Activated CD8-positive, alpha-beta memory T cell treated with anti-CD3 and anti-CD28 coated beads for 24 hours (primary cell): ENCODE data around the gene CDYL2.

Experiments
- DNase-seq: peaks from one replicate; pipeline ENCODE4 v3.0.0-alpha.2; 2020

CDYL2 gene

GRCh38 chr16:80616362-80616761 lies 188.0 kb downstream of the CDYL2 start:
- no peak for DNase-seq

GRCh38 chr16:80615735-80616134 lies 188.7 kb downstream of the CDYL2 start:
- DNase-seq = no peak

GRCh38 chr16:80614908-80615671 lies 189.3 kb downstream of the CDYL2 start:
- DNase-seq = no peak

DNA sequence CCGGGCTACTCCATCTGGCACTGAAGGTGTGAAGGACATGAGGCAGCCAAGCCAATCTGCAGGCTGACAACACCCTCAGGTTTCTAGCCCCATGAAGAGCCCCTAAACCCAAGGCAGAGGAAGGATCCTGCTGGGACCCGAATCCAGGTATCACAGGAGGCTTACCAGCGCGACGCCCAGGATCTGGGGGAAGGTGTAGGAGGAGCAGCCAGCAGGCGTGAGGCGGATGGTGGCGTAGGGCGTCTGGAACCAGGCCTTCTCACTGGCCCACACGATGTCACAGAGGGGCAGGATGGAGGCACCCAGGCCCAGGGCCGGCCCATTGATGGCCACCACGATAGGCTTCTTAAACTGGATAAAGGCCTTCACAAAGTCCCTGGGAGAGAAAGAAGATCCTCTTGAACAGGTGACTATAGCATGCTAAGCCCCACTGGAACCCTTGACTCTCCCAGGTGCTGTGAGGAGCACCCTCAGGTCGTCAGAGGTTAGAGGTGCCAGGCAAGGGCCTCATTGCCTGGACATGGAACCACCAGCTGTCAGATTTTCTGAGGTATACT lies 191.9 kb downstream of the CDYL2 start:
- DNase-seq = no peak

DNA sequence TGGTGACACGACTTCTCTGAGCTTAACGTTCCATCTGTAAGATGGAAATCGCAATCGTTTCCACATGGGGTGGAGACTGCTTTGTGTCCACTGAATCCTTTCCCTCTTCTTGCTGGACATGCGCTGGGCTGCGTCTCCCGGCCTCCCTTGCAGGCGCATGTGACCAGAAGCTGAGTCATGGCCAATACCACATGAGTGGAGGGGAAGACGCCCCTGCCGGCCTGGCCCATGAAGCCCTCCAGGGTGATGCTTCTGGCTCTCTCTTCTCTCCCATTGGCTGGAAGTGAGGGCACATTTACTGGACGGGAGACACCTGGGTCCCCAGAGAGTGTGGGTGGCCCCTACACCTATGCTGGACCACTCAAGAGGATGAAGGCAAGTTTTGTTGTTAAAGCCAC lies 192.5 kb downstream of the CDYL2 start:
- DNase-seq = no peak

DNA sequence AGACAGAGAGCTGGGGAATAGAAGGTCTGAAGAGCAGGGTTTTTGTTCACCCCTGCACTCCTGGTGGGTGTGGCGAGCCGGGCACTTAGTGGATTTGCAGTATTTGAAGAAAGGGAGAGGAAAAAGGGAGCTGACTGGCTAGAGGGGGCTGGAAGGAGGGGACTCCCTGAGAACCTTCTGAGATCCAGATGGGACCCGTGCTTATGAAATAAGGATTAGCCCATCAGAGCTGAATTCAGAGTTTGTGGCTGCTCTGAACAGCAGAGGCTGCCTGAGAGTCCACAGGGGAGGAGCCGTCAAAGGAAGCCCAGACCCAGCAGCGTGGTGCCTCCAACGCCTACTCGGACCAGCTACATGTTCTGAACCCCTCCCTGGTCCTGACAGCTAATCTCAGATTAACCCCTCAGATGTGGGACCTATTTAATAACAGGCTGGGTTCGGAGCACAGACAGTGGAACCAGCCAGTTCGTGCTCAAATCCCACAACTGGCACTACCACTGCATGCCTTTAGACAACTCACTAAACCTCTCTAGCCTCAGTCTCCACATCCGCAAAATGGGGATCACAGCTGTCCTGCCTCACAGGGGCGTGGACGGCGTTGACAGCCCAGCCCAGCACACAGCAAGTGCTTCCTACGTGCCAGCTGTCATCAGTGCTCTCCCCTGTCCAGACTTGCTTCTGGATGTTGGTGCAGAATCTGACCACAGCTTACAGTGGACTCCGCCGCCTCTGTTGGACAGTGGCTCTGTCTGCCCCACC lies 193.0 kb downstream of the CDYL2 start:
- no peak for DNase-seq

DNA sequence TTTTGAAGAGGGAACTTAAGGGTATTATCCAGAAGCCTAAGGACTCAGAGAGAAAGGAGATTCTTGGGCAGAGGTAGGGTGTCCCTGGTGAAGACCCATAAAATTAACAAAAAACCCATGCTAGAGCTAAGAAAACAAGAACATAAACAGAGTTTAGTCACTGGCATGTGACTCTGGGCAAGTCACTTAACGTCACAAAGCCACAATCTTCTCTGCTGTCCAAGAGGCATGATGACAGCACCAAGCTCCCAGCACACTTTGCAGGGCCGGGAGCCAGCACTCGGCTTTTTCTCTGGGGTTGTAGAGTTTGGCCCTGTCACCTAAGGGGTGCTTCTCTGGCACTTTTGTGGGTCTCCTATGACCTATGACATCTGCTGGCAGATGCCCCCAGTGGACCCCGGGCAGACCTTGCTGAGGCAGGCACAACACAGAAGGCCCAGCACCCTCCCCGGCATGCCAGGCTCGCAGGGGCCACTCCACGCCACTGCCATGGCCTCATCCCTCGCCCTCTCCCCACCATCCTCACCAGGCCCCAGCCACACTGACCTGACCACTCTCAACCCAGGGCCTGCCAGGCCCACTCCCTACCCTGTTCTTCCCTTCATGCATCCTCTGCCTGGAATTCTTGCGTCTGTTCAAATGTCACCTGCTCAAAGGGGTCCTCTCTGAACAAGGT lies 193.8 kb downstream of the CDYL2 start:
- no peak for DNase-seq

GRCh38 chr16:80608946-80609345 lies 195.5 kb downstream of the CDYL2 start:
- no peak for DNase-seq

GRCh38 chr16:80607204-80607603 lies 197.2 kb downstream of the CDYL2 start:
- DNase-seq = no peak

DNA sequence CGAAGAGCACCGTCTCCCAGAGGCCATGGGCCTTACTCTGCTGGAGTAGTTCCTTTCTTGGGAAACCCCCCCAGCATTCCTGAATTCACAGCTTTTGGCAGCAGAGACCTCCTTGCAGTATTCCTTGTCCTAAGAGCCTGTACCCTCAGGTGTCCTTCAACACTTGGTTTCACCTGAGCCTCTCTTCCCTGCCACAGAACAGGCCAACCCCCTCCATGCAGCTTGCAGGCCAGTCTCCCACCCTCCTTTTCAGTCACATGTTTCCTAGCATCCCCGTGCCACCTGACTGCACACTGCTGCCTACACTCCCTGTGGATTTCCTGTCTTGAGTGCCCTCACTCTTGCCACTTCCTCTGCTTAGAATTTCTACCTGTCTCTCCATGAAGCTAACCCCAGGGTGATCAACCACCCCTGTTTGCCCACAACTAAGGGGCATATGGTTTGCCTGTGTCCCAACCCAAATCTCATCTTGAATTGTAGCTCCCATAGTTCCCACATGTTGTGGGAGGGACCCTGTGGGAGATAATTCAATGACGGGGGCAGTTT lies 198.1 kb downstream of the CDYL2 start:
- DNase-seq = no peak

DNA sequence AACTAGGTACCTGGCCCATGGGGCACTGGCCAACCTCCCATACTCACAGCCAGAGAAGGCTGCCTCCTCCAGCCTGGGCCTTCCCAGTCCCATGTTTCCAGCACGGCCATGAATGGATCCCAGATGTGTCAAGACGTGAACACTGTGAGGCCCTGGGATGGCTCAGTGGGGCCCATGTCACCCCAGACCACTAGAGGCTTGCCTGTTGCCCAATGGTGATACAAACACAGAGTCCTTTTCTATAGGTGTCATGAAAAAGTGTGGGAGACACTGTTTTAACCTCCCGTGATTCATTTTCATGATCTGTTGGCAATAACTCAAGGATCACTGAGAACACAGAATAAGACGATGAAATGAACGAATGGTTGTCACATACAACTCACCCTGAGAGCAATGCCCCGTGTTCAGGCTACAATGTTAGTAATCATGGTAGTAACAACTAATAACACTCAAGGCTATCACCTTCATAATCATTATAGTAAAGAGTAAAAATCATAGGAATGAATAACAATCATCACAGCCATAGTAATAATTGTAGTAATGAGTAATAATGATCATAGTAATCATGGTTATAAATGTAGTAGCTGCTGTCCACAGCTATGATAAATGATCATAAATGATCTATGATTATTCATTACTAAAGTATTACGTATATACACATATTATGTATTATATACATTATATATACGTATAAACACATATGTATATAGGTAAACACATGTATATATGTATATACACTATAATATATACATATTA lies 199.6 kb downstream of the CDYL2 start:
- no peak for DNase-seq

DNA sequence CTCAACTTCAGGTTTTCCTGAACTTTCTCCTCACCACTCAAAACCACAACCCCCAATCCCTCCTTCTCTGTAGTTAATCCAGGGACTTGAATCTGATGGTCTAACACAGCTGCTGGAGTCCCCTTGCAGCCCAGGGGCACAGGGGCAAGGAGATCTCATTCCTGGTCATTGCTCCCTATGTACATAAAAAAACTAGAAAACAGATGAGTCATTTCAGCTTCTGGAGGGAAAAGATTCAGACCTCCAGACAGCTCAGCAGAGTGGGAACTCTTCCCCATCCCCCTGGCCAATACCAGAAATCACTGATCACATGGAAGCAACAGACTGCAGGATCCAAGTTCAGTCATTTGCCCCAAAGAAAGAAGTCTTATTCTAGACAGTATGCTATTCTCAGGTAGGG lies 201.5 kb downstream of the CDYL2 start:
- DNase-seq = no peak

DNA sequence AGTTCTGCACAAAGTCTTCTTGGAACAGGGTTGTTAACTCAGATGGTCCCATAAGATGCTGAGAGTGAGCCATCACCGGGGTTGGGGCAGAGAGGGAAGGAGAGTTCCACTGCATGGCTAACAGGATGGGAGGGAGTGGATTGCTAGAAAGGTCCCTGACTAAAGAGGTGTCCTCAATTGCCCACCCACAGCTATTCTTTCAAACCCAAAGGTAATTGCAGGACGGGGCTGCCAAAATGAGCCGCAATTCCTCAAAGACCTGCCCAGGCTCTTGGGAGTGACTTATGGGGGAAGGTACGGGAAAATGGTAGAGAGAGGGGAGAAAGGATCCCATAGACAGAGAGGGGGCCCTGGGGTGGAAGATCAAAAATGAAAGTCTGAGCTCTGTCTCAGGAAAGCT lies 203.2 kb downstream of the CDYL2 start:
- no peak for DNase-seq

DNA sequence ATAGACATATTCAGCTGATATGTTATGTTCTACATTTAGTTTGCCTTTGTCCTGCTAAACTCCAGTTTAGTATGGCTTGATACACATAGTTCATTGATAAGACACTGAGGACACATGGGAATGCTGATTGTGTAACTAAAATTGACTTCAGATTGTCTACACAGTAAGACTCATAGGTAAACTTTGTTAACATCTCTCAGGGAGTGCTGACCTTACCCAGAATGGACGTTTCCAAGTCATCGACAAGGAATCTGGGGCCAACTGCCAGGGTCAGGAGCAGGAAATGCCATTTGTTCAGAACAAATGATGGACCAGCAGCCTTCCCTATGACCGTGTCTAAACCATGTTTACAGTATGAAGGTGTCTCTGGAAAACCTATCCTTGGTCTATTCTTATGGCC lies 204.9 kb downstream of the CDYL2 start:
- DNase-seq = no peak

- DNase-seq = no peak
Measured at GRCh38 chr16:80596507-80597207, 207.7 kb downstream of the CDYL2 start.

DNA sequence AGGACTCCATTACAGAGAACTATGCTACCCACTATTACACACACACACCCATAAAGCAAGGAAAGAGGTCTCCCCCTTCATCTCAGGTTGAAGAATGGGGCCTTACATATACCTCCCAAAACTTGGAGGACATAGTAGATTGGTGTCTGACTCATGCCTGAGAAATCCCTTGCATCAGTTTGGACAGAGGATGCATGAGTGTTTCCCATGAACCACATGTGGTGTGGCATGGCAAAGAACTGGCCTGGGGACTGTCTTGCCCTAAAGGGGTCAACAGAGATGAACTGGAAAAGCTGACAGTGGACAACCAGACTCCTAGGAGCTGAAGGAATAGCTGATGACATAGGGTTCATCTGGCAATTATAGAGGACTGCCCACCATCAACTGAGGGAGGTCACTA lies 209.6 kb downstream of the CDYL2 start:
- no peak for DNase-seq

- no peak for DNase-seq
Measured at GRCh38 chr16:80592273-80592672, 212.1 kb downstream of the CDYL2 start.

GRCh38 chr16:80591071-80591915 lies 213.1 kb downstream of the CDYL2 start:
- no peak for DNase-seq

- no peak for DNase-seq
Measured at GRCh38 chr16:80587071-80587470, 217.3 kb downstream of the CDYL2 start.

DNA sequence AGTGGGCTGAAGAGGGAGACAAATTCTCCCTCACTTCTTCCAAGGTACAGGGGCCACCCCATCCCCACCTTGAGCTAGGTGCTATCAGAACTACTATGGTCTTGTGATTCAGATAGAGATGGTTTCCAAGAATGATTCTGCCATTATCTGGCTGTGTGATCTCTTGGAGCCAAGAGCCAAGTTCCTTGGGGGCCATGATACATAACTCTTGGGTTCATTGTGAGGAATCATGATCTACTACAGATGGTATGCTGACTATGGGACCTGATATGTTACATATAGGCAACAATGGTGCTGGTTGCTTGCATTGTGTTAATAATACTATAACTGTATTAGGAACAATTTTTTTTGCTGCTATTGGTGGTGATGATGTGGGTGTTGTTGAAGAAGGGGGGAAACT lies 217.9 kb downstream of the CDYL2 start:
- DNase-seq = no peak

DNA sequence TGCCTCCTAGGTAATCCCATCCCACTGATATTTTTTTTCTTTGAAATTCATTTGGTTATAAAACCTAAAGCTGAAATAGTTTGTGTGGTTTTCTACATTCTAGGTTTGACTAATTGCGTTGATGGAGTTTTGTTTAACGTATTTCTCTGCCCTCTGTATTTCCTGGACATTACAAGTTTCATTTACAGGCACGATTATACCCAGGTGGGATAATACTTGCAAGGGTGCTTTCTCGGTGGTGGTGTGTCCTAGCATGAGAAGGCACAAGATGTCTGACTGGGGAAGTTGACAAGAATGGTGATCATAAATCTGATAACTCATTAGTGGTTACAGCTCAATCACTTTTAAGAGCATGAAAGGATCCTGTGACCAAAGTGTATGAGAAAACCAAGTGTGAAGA lies 218.6 kb downstream of the CDYL2 start:
- no peak for DNase-seq
